Measurements from ENCODE around the gene RAB1B. TPM values are rescaled to one million over a fixed set of nuclear protein-coding genes. Genes with fewer than 3 reads are reported as not detected.

RAB1B gene
- total and polyA plus RNA-seq, 2 donors from 2014 or later, result 153 to 197 TPM

DNA sequence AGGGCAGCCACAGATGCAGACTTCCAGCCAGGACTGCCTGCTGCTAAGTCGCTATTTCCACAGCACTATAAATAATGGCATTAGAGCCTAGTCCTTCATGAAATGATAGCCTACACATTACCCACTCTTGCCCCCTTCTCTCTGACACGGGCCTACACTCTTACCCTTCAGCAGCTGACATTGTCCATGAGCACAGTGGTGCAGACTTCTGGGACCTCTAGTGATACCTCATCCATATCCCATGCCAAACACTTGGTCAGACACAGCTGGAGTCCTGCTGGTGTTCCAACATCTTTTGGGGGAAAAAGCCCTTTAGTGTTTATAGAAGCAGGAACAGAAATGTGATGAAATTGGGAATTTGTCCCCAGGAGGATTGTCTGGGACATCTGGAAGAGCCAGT is 43.4 kb upstream of the RAB1B start:
- TF ChIP-seq, protein P1, sequence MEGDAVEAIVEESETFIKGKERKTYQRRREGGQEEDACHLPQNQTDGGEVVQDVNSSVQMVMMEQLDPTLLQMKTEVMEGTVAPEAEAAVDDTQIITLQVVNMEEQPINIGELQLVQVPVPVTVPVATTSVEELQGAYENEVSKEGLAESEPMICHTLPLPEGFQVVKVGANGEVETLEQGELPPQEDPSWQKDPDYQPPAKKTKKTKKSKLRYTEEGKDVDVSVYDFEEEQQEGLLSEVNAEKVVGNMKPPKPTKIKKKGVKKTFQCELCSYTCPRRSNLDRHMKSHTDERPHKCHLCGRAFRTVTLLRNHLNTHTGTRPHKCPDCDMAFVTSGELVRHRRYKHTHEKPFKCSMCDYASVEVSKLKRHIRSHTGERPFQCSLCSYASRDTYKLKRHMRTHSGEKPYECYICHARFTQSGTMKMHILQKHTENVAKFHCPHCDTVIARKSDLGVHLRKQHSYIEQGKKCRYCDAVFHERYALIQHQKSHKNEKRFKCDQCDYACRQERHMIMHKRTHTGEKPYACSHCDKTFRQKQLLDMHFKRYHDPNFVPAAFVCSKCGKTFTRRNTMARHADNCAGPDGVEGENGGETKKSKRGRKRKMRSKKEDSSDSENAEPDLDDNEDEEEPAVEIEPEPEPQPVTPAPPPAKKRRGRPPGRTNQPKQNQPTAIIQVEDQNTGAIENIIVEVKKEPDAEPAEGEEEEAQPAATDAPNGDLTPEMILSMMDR (IDR thresholded peaks at IDR 0.05; ENCODE audit: borderline replicate concordance, extremely low read depth, insufficient read depth), result no peak
- intact Hi-C loops (cut with DNase I), result loop anchor here (10.0 kb wide), 1 partner anchor 50 kb away; the partner anchor contains the start of gene CNIH2
- FAIRE-seq, result no peak
- DNase-seq, result peak in 1 of 5 donors; percentile 6
- Histone ChIP-seq H3K36me3 (ENCODE audit: control insufficient read depth in 2 of 3, insufficient read depth in 3 of 3, low read length in 3 of 3) (peaks cover 0 to 18% (median 10%) of the 10 kb centered on the region in 3 donors), H3K27ac (ENCODE audit: low read depth in 2 of 2, low read length in 2 of 2) (no peak overlapping the region), H3K4me3 (ENCODE audit: low read length in 3 of 3) (no peak overlapping the region), H3K9ac (ENCODE audit: low read length in 3 of 3) (no peak overlapping the region), H3K27me3 (ENCODE audit: control insufficient read depth, insufficient read depth, low read length) (no peaks in the 10 kb centered on the region), H3K9me3 (ENCODE audit: control insufficient read depth in 2 of 3, insufficient read depth in 1 of 3, low read length in 3 of 3) (no peaks in the 10 kb centered on the region), H3K4me1 (ENCODE audit: control insufficient read depth in 2 of 3, insufficient read depth in 2 of 3, low read depth in 1 of 3, low read length in 3 of 3) (no peaks in the 10 kb centered on the region)

DNA sequence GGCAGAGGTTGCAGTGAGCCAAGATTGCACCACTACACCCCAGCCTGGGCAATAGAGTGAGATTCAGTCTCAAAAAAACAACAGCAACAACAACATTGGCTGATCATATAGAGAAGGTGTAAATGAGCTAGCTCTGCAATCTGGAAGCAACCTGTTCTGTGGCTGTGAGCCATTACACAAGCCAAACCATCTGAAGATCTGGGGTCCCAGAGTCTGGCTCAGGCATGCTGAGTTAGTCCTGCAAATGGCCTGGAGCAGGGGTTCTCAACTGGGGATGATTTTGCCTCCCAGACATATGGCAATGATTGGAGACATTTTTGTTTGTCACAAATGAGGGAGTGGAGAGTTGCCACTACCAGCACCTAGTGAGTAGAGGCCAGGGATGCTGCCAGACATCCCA is 42.3 kb upstream of the RAB1B start:
- Histone ChIP-seq H3K9ac (ENCODE audit: low read length in 3 of 3) (no peak overlapping the region), H3K36me3 (ENCODE audit: control insufficient read depth in 2 of 3, insufficient read depth in 3 of 3, low read length in 3 of 3) (peaks cover 0 to 10% (median 8%) of the 10 kb centered on the region in 3 donors), H3K4me1 (ENCODE audit: control insufficient read depth in 2 of 3, insufficient read depth in 2 of 3, low read depth in 1 of 3, low read length in 3 of 3) (no peaks in the 10 kb centered on the region), H3K27me3 (ENCODE audit: control insufficient read depth, insufficient read depth, low read length) (no peaks in the 10 kb centered on the region), H3K4me3 (ENCODE audit: low read length in 3 of 3) (no peak overlapping the region), H3K9me3 (ENCODE audit: control insufficient read depth in 2 of 3, insufficient read depth in 1 of 3, low read length in 3 of 3) (no peaks in the 10 kb centered on the region), H3K27ac (ENCODE audit: low read depth in 2 of 2, low read length in 2 of 2) (no peak overlapping the region)
- TF ChIP-seq, protein P1 (IDR thresholded peaks at IDR 0.05; ENCODE audit: borderline replicate concordance, extremely low read depth, insufficient read depth), result no peak
- FAIRE-seq (no peak), DNase-seq (peak in 1 of 5 donors; percentile 12)
- intact Hi-C loops (cut with DNase I), result loop anchor here (10.0 kb wide), 1 partner anchor 49 kb away; the partner anchor contains the start of gene CNIH2

DNA sequence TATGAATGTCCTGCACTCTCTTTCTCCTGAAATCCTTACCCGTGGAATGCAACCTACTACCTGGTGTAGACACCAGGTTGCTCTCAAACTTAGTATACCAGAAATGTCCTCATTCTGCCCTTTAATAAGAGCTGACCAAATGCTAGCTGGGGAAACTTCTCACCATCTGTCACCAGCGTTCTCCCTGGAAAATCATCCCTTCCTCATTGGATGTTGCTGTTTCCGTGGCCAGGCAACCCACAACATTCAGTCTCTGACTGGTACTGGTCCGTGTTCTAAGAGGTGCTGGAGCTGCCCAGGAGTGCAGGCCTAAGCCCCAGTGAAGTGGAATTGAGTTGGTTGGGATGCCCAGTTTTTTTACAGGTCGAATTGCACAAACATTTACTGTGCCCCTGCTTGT is 40.7 kb upstream of the RAB1B start:
- intact Hi-C loops (cut with DNase I), result loop anchor here (10.0 kb wide), 1 partner anchor 47 kb away; the partner anchor contains the start of gene CNIH2
- H3K4me3 ChIP-seq (ENCODE audit: low read length in 3 of 3), result no peak overlapping the region
- no peaks in the 10 kb centered on the region for H3K9me3 ChIP-seq (ENCODE audit: control insufficient read depth in 2 of 3, insufficient read depth in 1 of 3, low read length in 3 of 3)
- H3K27ac ChIP-seq (ENCODE audit: low read depth in 2 of 2, low read length in 2 of 2), result no peak overlapping the region
- TF ChIP-seq, protein P1 (IDR thresholded peaks at IDR 0.05; ENCODE audit: borderline replicate concordance, extremely low read depth, insufficient read depth), result no peak
- no peaks in the 10 kb centered on the region for H3K27me3 ChIP-seq (ENCODE audit: control insufficient read depth, insufficient read depth, low read length)
- no peak overlapping the region for H3K9ac ChIP-seq (ENCODE audit: low read length in 3 of 3)
- peaks cover 2 to 20% (median 18%) of the 10 kb centered on the region in 3 donors for H3K36me3 ChIP-seq (ENCODE audit: control insufficient read depth in 2 of 3, insufficient read depth in 3 of 3, low read length in 3 of 3)
- no peak for FAIRE-seq
- no peak for DNase-seq
- no peaks in the 10 kb centered on the region for H3K4me1 ChIP-seq (ENCODE audit: control insufficient read depth in 2 of 3, insufficient read depth in 2 of 3, low read depth in 1 of 3, low read length in 3 of 3)

All from kidney (tissue), 14 donors.